GM21423 (cell line): ENCODE measurements around the gene B4GALT2.

Experiments
- ATAC-seq: cut with Tn5 transposase; IDR thresholded peaks from one replicate; pipeline ENCODE4 v1.9.1; 2021; ENCODE audit warnings: mild to moderate bottlenecking, moderate library complexity; ENCODE audit not compliant: unreplicated experiment

The B4GALT2 gene

DNA sequence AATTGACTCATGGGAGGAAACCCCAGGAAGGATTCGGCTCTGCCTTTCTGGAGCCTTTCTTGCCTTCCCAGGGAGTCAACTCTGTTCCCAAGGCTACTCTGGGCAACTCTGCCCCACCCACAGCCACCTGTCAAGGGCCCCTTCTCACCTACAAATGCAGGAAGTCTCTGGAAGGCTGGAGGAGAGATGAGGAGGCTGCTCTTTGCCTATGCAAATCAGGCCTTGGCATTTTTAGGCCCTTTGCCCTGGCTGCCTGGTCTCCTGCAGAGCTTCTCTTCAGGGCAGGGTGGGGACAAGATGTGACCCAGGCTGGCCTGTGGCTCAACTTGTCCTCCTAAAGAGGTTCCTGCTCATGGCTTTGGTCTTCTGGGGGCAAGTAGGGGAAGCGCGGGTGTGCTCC, 46.8 kb downstream of the B4GALT2 start:
- ATAC-seq: no peak

DNA sequence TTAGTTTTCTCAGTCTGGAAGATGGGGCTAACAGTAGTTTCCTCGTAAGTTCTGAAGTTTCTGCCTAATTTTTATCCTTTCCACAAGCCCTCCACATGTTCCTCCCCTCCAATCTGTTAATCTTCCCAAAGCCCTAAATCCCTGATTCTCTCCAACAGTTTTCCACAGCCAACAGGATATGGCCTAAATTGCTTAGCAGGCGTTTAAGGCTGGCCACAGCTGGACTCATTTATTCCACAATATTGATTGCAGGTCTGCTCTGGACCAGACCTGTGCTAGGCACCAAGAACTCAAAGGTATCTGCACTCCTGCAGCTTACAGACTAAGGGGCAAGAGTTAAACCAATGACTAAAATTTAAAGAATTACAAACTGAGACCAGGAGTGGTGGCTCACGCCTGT, 48.3 kb downstream of the B4GALT2 start:
- no peak for ATAC-seq

DNA sequence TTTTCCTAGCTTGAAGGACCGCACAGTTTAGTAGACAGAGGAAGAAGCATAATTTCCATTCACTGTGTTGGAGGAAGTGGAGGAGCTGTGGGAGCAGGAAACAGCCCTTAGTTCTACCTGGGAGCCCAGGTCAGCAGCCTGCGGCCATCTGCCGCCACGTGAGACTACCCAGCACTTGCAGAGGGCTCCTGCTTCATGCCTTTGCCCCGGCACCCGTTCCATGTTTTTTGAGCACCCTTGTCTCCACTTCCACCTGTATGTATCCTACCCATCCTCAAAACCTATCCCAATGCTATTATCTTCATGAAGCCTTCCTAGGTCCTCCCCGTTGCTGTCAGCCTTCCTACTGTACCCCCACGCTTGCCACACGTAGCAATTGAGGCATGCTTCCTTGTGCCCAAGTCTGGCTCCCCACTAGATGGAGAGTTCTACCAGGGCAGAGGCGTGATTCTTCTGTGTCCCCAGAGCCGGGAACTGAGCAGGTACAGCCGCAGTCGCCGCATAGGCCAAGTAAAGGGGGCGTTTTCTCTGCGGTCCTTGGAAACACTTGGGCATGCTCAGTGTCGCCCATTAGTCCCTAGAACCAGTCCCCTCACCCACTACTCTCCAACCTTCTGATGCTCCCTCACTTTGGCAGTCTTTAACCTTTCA, 50.4 kb downstream of the B4GALT2 start:
- ATAC-seq: peak; percentile 15

DNA sequence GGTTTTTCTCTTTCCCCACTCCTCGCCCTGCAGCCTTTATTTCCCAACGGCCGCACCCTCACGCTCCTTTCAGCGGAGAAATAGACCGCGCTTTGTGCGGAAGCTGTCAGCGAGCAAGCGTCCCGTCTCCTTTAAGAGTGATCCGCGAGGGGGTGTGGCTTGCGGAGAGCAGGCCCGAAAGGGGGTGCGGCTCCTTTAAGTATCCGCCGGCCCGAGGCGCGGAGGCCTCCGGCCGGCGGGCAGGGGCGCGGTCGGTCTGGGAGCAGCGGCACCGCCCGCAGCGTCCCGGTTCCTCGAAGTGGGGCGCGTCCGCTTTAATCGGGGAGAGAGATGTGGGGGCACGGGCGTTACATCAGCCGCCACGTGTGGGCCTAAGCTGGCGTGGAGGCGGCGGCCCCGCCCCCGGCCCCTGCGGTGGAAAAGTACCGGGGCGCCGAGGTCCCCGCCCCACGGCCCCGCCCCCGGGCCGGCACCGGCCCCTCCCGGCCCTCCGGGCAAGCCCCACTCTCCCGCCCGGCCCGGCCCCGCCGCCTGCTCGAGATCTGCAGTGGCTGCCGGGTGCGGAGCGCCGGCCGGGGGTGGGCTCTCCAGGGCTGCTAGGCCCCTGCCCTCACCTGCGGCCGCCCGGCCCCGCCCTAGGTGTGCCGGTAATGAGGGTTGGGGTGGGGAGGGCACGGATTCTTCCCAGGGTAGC, 51.0 kb downstream of the B4GALT2 start:
- ATAC-seq: peak; percentile 85

DNA sequence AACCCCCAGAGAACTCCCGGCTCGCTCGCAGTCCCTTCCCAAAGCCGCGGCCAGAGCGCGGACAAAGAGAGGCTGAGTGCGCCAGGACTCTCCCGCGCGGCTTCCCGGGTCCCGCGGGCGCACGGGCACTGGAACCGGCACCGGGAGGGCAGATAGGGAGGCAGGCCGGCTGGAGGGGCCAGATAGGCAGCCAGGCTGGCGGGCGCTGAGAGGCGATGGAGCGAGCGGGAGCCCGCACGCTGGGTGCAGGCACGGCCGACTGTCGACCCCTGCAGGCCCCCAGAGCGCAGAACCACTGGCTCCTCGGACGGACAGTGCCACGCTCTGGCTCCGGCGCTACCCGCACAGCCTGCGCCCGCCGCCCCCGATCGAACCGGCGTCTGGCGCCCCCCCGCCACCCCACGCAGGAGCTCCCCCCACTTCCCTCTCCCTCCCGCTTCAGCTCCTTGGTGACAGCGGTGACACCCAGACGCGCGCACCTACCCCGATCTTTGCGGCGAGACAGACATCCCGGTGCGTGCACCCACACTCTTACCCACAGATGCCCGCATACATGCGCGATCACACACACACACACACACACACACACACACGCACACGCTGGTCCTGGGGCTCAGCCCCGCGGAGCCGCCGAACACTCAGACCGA, 51.7 kb downstream of the B4GALT2 start:
- peak; percentile 14 for ATAC-seq

DNA sequence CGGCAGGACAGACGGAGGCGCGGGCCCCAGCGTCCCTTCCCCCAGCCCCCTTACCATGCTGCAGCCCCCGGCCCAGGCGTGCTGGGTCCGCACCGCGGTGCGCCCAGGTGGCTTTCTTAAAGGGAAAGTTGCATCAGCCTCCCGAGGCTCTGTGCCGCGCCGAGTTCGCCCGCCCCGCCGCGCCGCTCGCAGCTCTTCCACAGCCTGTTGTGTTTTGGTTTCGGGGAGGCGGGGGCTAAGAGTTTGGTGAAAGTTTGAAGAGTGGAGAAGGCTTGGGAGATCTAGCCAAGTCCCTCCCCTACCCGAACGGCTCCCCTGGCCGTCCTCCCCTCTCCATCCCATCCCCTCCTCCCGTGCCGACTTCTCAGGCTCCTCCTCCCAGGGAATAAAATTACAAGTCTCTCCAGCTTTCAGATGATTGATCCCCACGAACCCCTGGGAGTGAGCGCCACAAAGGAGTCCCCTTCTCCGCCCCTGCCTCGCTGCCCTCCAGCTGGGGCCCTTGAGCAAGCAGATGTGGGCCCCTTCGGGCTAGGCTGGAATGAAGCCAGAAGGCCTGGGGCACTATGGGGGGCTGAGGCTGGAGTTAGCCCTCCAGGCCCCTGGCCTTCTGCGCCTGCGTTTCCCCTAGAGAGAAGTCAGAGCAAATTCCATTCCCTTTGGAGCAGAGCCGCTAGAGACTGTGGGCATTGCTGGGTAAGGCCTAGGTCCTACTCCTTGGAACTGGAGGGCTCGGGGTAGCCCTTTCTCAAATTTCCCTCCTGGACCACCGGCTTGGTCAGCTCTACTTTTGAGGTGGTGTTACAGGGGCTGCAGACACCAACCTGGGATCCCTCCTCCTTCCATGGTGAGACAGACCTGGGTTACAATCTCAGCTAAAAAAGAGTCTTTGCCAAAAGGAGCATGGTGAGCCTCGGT, 52.5 kb downstream of the B4GALT2 start, which contains the start of gene SLC6A9:
TSS of gene SLC6A9 (minus strand) at position 211 of the 918 bp plus-strand sequence. CDS start 7,185 bp downstream, outside the sequence.
- no peak for ATAC-seq

DNA sequence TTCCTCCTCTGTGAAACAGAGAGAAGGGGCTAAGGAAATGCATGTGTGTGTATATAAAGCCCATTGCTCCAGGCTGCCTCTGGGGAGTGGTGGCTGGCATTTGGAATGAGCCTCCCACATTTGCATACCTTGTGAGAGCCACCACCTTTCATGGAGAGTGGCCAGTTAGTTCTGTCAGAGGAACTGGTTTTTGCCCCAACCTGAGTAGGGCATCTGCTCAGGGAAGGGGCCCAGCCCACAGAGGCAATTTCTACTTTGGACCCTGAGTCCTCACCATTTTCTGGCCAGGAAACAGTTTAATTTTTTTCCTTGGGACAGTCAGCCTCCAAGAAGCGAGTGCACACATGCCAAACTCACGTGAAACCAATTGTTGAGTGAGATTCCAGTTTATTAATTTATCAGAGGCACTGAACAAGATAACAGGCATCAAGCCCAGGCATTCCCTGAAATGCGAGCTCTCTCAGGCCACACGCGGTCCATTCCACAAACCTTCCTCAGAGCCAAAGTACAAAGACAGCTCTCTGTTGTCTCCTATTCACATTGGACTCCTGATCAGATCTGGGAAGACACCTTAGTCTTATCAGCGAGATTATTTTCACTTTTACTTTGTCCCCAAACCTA, 53.3 kb downstream of the B4GALT2 start:
- no peak for ATAC-seq

DNA sequence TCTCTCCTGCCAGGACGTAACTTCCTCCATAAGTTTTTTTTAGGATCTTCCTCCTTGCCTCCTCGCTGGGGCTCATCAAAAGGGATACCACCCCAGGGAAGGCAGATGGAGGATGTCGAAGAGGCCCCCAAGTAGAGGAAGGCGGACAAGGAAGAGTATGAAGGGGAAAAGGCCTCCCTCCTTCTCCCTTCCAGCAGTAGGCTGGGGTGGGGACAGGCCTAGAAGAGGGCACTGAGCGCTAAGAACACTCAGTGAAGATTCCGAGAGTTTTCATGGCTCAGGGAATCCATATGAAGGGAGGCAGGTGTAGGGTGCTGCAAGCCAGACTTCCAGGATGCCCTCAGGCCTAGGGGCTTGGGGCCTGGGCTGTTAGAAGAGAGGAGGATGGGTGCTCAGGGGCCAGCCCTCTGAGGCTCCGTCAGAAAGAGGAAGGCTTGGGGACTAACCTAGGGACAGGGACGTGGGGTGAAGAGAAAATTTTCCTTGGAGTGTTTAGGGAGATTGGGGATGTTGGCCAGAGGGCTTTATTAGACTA, 54.1 kb downstream of the B4GALT2 start:
- ATAC-seq: no peak

DNA sequence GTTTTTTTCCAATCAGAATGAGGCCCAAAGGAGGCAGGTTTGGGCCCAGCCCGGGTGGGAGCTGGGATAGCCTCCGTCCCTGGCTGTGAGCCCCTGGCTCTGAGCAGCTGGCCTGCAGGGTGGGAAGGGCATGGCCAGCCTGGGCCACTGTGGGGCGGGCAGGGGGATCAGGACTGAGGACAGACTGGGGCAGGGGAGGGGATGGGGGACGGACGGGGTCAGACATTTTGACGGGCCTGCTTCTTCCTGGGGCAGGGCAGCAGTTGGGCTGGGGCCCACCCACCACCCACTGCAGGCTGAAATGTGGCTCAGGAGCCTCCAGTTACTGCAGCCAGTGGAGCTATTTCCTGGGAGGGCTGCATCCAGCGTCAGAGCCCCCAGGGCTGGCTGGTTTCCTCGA, 54.7 kb downstream of the B4GALT2 start:
- no peak for ATAC-seq

DNA sequence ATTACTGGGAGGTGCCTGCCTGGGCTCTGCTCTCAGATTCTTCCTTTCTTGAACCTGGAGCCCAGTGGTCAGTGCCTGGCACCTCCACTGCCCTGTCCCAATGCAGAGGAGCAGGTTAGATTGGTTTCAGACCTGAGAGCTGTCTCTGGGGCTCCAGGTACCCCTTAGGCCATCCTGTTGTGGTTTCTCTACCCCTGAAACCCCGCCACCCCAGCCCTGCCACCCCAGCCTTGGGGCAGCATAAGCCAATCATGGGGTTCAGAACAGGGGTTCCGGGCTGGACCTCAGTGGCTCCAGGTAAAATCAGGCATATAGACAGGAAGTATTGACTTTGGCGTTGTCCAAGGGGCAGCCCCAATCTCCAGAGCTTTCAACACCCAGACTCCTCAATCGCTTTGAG, 55.4 kb downstream of the B4GALT2 start:
- no peak for ATAC-seq

DNA sequence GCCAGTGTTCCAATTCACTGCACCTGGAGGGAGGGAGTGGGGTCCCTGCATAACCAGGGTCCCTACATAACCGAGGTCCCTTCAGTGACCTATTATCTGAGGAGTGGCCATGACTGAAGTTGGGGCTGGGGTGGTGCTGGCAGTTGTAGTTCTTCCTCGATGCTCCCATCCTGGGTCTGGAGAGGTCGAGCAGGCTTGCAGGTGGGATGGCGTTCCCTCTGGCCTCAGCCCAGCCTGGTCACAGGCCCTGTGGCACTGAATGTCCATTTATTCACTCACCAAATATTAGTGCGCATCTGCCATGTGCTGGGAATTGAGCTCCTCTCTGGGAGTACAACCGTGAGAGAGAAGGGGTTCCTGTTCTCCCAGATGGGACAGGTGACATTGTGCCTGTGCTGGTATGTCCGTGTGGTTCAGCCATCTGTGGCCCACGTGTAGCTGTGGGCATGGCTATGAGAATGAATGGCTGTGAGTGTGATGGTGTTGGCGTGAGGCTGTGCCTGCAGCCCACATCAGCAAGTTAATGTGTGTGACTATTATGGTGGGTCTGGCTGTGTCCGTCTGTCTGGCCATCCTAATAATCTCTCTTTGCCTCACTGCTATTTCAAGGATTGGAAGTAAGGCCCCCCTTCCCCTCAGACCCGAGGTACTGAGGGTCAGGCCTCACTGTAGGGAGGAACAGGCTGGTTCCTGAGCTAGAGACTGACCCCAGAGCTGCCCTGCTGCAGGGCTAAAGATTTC, 56.1 kb downstream of the B4GALT2 start:
- no peak for ATAC-seq

DNA sequence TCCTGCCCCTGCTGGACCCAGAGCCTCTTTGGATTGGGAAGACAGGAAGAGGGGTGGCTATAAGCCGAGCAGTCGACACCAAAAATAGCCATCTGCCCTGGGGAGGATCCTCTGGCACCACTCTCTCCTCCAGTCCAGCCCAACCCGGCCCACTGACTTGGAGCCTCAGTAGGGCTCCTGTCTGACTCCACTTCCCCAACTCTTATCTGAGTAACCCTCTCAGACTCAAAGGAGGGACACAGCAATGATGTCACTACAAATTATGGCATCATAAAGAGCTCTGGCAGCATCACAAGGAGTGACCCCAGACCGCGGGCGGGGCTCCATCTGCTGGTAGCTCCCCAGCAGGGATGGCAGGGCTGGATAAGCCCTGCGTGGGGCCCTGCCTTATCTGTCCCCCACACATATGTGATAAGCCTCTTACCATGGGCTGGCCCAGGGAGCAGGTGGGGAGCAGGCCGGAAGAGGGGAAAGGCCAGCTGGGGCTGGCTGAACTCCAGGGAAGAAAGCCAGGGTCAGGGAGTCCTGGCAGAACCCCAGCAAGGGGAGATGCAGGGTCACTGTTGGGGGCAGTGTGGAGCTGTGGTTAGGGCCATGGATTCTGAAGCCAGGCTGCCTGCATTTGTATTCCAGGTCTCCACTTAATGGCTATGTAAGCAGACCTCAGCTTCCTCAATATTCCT, 56.9 kb downstream of the B4GALT2 start:
- no peak for ATAC-seq

DNA sequence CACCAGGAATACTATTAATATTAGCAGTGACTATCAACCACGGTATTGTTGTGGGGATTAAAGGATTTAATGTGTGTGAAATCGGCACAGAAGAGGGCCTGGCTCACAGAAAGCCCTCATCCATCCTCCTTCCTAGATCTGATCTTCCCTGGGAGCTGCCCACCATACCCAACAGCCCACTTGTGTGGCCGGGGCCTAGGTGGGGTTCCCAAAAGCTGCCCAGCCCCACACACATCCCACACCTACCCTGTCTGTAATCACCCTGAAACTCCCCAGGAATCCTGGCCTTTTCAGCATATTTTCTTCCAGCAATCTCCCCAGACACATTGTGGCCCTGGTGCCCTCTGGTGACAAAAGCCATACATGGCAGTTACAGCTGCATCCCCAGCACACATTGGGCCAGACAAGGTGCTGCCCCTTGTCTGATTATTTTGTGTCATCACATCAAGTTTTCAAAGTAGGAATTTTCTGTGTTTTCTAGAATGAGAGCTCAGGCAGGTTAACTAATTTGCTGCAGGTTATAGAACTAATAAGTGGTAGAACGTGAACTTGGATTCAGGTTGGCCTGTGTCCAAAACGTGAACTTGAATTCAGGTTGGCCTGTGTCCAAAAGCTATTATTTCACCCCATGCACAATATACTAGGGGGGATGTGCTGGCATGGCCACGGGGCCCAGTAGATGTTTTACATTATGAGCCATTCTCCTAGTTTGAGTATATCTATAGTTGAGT, 57.6 kb downstream of the B4GALT2 start:
- no peak for ATAC-seq

DNA sequence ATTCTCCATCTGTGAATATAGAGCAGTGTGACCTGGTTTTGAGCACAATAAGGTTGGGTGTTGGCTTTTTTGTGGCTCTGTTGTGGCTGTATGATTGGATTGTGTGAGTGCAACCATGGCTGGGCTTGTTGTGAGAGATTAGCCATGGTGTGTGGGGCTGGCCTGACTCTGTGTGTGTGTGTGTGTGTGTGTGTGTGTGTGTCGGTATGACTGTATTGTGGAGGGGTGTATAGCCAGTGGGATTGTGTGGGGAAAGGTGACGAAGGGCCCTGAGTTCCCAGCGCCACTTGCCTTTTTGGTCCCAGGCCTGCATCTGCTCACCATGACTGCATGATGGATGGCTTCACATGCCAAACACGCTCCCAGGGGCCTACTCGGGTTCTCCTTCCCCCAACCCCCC, 58.1 kb downstream of the B4GALT2 start:
- no peak for ATAC-seq

DNA sequence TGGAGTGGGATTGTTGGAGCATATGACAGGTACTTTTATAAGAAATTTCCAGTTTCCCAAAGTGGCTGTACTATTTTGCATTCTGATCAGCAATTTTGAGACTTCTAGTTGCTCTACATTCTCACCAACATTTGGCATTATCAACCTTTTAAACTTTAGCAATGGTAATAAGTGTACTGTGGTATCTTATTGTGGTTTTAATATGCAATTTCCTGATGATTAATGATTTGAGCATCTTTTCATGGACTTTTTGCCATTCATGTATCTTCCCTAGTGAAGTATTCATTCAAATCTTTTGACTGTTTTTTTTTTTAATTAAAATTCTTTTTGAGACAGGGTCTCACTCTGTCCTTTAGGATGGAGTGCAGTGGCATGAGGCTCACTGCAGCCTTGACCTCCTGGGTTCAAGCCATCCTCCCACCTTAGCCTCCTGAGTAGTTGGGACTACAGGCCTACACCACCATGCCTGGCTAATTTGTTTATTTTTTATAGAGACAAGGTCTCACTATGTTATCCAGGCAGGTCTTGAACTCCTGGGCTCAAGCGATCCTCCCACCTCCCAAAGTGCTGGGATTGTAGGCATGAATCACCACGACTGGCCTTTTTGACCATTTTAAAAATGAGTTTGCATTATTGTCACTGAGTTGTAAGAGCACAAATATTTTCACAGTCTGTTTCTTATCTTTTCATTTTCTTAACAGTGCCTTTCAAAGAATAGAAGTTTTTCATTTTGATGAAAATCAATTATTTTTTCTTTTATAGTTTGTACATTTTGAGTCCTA, 60.1 kb downstream of the B4GALT2 start:
- no peak for ATAC-seq

DNA sequence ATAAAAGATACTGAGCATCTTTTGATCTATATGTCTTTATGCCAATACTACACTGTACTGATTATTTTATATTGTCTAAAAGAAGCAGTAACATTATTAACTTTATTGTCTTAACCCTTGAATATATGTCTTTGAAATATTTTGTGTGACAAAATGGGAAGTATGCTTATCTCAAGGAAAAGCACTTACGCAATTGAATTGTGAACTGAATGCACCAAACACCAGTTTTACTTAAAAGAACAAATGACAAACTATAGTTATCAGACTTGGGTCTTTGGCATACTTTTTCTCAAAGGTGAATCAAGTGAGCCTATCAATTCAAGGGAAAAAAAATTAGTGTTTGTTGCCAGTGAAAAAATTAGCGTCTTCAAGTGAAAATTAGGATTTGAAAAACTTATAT, 61.4 kb downstream of the B4GALT2 start:
- no peak for ATAC-seq
